ENCODE measurements around the gene SENP3. TPM values are rescaled to one million over a fixed set of nuclear protein-coding genes. Genes with fewer than 3 reads are reported as not detected.

SENP3 gene
- total and polyA plus RNA-seq, 2 of the 13 experiments (the other 11 are each of a cell fraction or from before 2014, with no cell fraction given) = 55.8 to 75.4 TPM

- TF ChIP-seq ZNF407 (CRISPR knock-in tag; IDR thresholded peaks at IDR 0.05; ENCODE audit: not compliant biosample characterization) (no peak), BCLAF1 (IDR thresholded peaks at IDR 0.05) (no peak), ZNF704 (CRISPR knock-in tag; IDR thresholded peaks at IDR 0.05; ENCODE audit: borderline replicate concordance) (no peak), NR2F1 (CRISPR knock-in tag; IDR thresholded peaks at IDR 0.05) (no peak; a peak in 2 of 4 replicates), NR0B2 (CRISPR knock-in tag; IDR thresholded peaks at IDR 0.05) (peak; percentile 61; the same call in 1 of the 2 replicates), ZNF562 (CRISPR knock-in tag; IDR thresholded peaks at IDR 0.05; ENCODE audit: borderline replicate concordance) (peak; percentile 61), FLYWCH1 (CRISPR knock-in tag; IDR thresholded peaks at IDR 0.05) (no peak), ZNF354B (CRISPR knock-in tag; IDR thresholded peaks at IDR 0.05) (no peak), ATF7 (IDR thresholded peaks at IDR 0.05) (no peak), ATF7 (CRISPR knock-in tag; IDR thresholded peaks at IDR 0.05) (no peak), CSRNP1 (CRISPR knock-in tag; IDR thresholded peaks at IDR 0.05) (no peak; the same call in 1 of the 2 replicates), MED1 (CRISPR knock-in tag; IDR thresholded peaks at IDR 0.05) (peak; percentile 87), RFX1 (IDR thresholded peaks at IDR 0.05) (peak; percentile 95)
Measured at GRCh38 chr17:7579001-7579833, 17.5 kb downstream of the SENP3 start, which contains the start of gene CD68 (continued).
